Ovary (tissue), 3 donors: Measurements from ENCODE around the gene DNAJC16.
"Not testable (repeated sequence)": the region's sequence is repeated elsewhere in the genome, so short reads cannot be mapped to it uniquely, and the experiment has no call there.

Experiments used
- CTCF ChIP-seq, 3 donors: fragments of 450-650 bp in 2 of 3; fragments of 200-600 bp in 1 of 3; IDR thresholded peaks; one replicate each; pipeline versions ENCODE4 v1.5.1 to v1.8.0; 2016 to 2022; ENCODE audit warnings: antibody characterized with exemption in 3 of 3, mild to moderate bottlenecking in 1 of 3
- EP300 ChIP-seq: sonication (generic); formaldehyde crosslinking; IDR thresholded peaks from one replicate; pipeline ENCODE4 v1.6.1; 2017; ENCODE audit warnings: antibody characterized with exemption
- POLR2A ChIP-seq: fragments of 450-650 bp; IDR thresholded peaks from one replicate; pipeline ENCODE4 v1.6.1; 2017; ENCODE audit warnings: antibody characterized with exemption, mild to moderate bottlenecking, moderate library complexity
- donor health status: DM: no; HTN: no; CAD: no.

GRCh38 chr1:15482455-15482854, 44.2 kb upstream of the DNAJC16 start:
- TF ChIP-seq CTCF (IDR thresholded peaks at IDR 0.05); POLR2A; EP300: not testable (repeated sequence)
